Upper lobe of left lung (tissue), 6 donors: ENCODE results near the gene CDC25B. TPM values are rescaled to one million over a fixed set of nuclear protein-coding genes. Genes with fewer than 3 reads are reported as not detected.

Experiments
- ATAC-seq, 2 donors: fragments of 200-7000 bp; cut with Tn5 transposase; one replicate each; pipeline ENCODE4 v1.9.1; 2022; ENCODE audit warnings: mild to moderate bottlenecking in 2 of 2, moderate library complexity in 2 of 2; ENCODE audit not compliant: low FRiP score in 2 of 2
- DNase-seq, 2 donors: peaks; one replicate each; pipeline ENCODE4 v3.0.0-alpha.2; 2019 to 2020
- H3K27ac ChIP-seq, 4 donors: fragments of 200-600 bp; sonication (generic); one replicate each; pipeline ENCODE4 v1.5.1; 2016 to 2019
- H3K27me3 ChIP-seq, 4 donors: fragments of 200-600 bp; sonication (generic); one replicate each; pipeline ENCODE4 v1.5.1; 2017 to 2019
- H3K36me3 ChIP-seq, 4 donors: fragments of 200-600 bp; sonication (generic); one replicate each; pipeline ENCODE4 v1.5.1; 2016 to 2019
- H3K4me1 ChIP-seq, 4 donors: fragments of 200-600 bp; sonication (generic); one replicate each; pipeline ENCODE4 v1.5.1; 2018 to 2019
- H3K4me3 ChIP-seq, 4 donors: fragments of 200-600 bp; sonication (generic); one replicate each; pipeline ENCODE4 v1.5.1; 2017 to 2019; ENCODE audit warnings: mild to moderate bottlenecking in 2 of 4, moderate library complexity in 1 of 4
- H3K9me3 ChIP-seq, 4 donors: fragments of 200-600 bp; sonication (generic); one replicate each; pipeline ENCODE4 v1.5.1; 2018 to 2019
- EP300 ChIP-seq, 4 donors: sonication (generic); formaldehyde crosslinking; IDR thresholded peaks; one replicate each; pipeline ENCODE4 v1.5.1; 2017; ENCODE audit warnings: antibody characterized with exemption in 4 of 4, control low read depth in 2 of 4
- POLR2A ChIP-seq, 4 donors: fragments of 450-650 bp; IDR thresholded peaks; one replicate each; pipeline ENCODE4 v1.5.1; 2016 to 2017; ENCODE audit warnings: antibody characterized with exemption in 4 of 4, mild to moderate bottlenecking in 2 of 4
- POLR2AphosphoS5 ChIP-seq, 2 donors: sonication (generic); formaldehyde crosslinking; IDR thresholded peaks; one replicate each; pipeline ENCODE4 v1.5.1; 2017; ENCODE audit warnings: antibody characterized with exemption in 2 of 2
- WGBS, 2 donors: methylation state at CpG; one replicate each; pipeline ENCODE4 v1.1.5; 2017 to 2018; 5-methylcytosine and 5-hydroxymethylcytosine counted together
- total RNA-seq, 6 donors: library from RNA; depleted of rRNA in 4 of 6; stranded (reverse); fragments of >200 nt in 4 of 6; gene quantifications; one replicate each; pipeline versions ENCODE4 v1.1.0 to v1.2.1, GENCODE V29; 2016 to 2021
- TF ChIP-seq, protein P1 (sequence below), 6 experiments: fragments of 450-650 bp in 4 of 6; fragments of 200-600 bp in 2 of 6; sonication (generic) in 2 of 6; IDR thresholded peaks; one replicate each; pipeline ENCODE4 v1.5.1; 2016 to 2019; ENCODE audit warnings: antibody characterized with exemption in 6 of 6
- donor health status: DM: no; HTN: no; CAD: no; lungs with moderate emphysema.
- donor health status: DM: no; HTN: yes; CAD: no; lungs with severe emphysema.

CDC25B gene
- total RNA-seq, 6 donors from 2014 or later: 45.5 to 151 (median 99.1) TPM

GRCh38 chr20:3760655-3761348 is 35.3 kb upstream of the CDC25B start:
- H3K4me3 ChIP-seq: no peak overlapping the region
- no peak for DNase-seq
- TF ChIP-seq POLR2AphosphoS5 (IDR thresholded peaks at IDR 0.05): no peak
- no peak for TF ChIP-seq EP300 (IDR thresholded peaks at IDR 0.05)
- TF ChIP-seq POLR2A (IDR thresholded peaks at IDR 0.05): no peak
- TF ChIP-seq, protein P1, sequence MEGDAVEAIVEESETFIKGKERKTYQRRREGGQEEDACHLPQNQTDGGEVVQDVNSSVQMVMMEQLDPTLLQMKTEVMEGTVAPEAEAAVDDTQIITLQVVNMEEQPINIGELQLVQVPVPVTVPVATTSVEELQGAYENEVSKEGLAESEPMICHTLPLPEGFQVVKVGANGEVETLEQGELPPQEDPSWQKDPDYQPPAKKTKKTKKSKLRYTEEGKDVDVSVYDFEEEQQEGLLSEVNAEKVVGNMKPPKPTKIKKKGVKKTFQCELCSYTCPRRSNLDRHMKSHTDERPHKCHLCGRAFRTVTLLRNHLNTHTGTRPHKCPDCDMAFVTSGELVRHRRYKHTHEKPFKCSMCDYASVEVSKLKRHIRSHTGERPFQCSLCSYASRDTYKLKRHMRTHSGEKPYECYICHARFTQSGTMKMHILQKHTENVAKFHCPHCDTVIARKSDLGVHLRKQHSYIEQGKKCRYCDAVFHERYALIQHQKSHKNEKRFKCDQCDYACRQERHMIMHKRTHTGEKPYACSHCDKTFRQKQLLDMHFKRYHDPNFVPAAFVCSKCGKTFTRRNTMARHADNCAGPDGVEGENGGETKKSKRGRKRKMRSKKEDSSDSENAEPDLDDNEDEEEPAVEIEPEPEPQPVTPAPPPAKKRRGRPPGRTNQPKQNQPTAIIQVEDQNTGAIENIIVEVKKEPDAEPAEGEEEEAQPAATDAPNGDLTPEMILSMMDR (IDR thresholded peaks at IDR 0.05): no peak
- H3K36me3 ChIP-seq: peaks cover 0 to 5% (median 0%) of the 10 kb centered on the region in 4 donors
- no peaks in the 10 kb centered on the region for H3K27me3 ChIP-seq
- no peaks in the 10 kb centered on the region for H3K9me3 ChIP-seq
- 70 to 72% methylated on average over 9 to 10 of the region's 10 CpGs for WGBS, 2 donors
- no peak overlapping the region for H3K27ac ChIP-seq
- peaks cover 0 to 20% (median 4%) of the 10 kb centered on the region in 4 donors for H3K4me1 ChIP-seq
- no peak for ATAC-seq

GRCh38 chr20:3763671-3764601 is 32.2 kb upstream of the CDC25B start:
- H3K27me3 ChIP-seq: no peaks in the 10 kb centered on the region
- TF ChIP-seq EP300 (IDR thresholded peaks at IDR 0.05) (no peak), POLR2A (IDR thresholded peaks at IDR 0.05) (no peak), POLR2AphosphoS5 (IDR thresholded peaks at IDR 0.05) (no peak)
- TF ChIP-seq, protein P1 (IDR thresholded peaks at IDR 0.05): no peak
- no peak overlapping the region for H3K4me3 ChIP-seq
- ATAC-seq (no peak), DNase-seq (peak in 1 of 2 donors; percentile 41)
- peaks cover 20 to 46% (median 26%) of the 10 kb centered on the region in 4 donors for H3K4me1 ChIP-seq
- 88 to 89% methylated on average over 5 to 8 of the region's 8 CpGs for WGBS, 2 donors
- peak overlapping the region in 1 of 4 donors; percentile 41 for H3K27ac ChIP-seq
- H3K9me3 ChIP-seq: no peaks in the 10 kb centered on the region
- H3K36me3 ChIP-seq: no peaks in the 10 kb centered on the region

DNA sequence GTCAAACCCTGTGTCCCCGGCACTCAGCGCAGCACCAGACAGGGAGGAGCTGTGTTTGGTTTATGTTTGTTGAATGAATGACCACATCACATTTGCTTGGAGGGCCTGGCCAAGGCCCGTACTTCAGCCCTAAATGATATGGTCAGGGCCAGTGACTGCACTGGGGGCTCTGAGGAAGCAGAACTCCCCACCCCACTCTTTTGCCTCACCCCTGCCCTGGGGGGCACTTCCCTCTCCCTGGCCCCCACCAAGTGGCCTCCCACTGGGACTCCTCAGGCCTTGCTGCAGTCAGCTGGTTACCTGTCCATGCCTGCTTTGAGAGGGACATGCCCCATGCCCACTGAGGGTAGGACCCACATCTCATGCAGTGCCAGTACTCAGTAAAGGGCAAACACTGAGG is 31.5 kb upstream of the CDC25B start:
- TF ChIP-seq EP300 (IDR thresholded peaks at IDR 0.05): no peak
- no peak for TF ChIP-seq POLR2A (IDR thresholded peaks at IDR 0.05)
- TF ChIP-seq POLR2AphosphoS5 (IDR thresholded peaks at IDR 0.05): no peak
- TF ChIP-seq, protein P1 (IDR thresholded peaks at IDR 0.05): no peak

DNA sequence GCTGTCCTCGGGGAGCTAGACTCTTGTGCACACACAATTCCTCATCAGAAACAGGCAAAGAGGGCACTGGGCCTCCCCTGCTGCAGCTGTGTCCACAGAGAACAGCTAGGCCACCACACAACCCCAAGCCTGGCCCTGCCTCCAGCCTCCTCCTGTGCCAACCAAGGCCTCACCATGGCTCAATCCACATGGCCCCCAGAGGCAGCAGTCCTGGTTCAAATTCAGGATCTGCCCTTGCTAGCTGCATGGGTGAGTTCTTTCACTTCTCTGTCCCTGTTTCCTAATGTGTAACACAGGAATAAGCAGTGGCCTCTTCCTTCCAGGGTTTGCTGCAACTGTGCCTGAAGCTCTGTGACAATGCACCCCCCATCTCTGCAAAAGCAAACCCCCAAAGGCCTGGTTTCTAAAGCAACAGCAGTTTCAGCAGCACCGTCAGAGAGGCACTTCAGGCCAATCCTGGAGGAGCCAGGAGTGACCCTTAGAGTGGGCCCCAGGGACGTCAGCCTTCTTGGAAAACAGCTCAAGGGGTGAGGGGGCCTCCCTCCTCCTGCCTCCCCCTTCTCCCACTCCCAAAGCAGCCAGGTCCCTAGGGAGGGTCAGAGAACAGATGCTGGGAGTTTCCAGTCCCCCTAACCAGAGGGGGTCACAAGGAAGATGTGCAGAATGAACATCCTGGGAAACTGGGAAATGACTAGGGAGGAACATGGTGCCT is 30.8 kb upstream of the CDC25B start:
- H3K9me3 ChIP-seq: no peaks in the 10 kb centered on the region
- no peak for ATAC-seq
- no peaks in the 10 kb centered on the region for H3K27me3 ChIP-seq
- no peaks in the 10 kb centered on the region for H3K36me3 ChIP-seq
- H3K4me3 ChIP-seq: no peak overlapping the region
- peaks cover 24 to 48% (median 29%) of the 10 kb centered on the region in 4 donors for H3K4me1 ChIP-seq
- DNase-seq: no peak
- 57 to 59% methylated on average over 1 to 3 of the region's 3 CpGs for WGBS, 2 donors
- H3K27ac ChIP-seq: peak overlapping the region in 1 of 4 donors; percentile 41
- TF ChIP-seq EP300 (IDR thresholded peaks at IDR 0.05): no peak

More for the DNA sequence above, 31.5 kb upstream of the CDC25B start:
- 83 to 88% methylated on average over 3 of the region's 3 CpGs for WGBS, 2 donors
- Histone ChIP-seq H3K4me3 (no peak overlapping the region), H3K27ac (peak overlapping the region in 1 of 4 donors; percentile 41), H3K9me3 (no peaks in the 10 kb centered on the region), H3K4me1 (peaks cover 24 to 48% (median 29%) of the 10 kb centered on the region in 4 donors), H3K36me3 (no peaks in the 10 kb centered on the region), H3K27me3 (no peaks in the 10 kb centered on the region)
- DNase-seq (no peak), ATAC-seq (no peak)
